Dendritic cell treated with granulocyte-macrophage colony-stimulating factor and Interleukin-4, amounts not matched to agents 40 ng/mL and 50 ng/mL, for 4 days (primary cell): ENCODE measurements around the gene USE1.
A peak's percentile ranks its signal among the peaks of the same experiment; 100 is the strongest.

ENCODE experiments used
- H3K27ac Mint-ChIP-seq: one replicate; pipeline ENCODE4 v1.8.0; 2022; ENCODE audit warnings: mild to moderate bottlenecking, mixed read lengths
- H3K27me3 Mint-ChIP-seq: one replicate; pipeline ENCODE4 v1.8.0; 2022; ENCODE audit warnings: mild to moderate bottlenecking, mixed read lengths
- H3K36me3 Mint-ChIP-seq: one replicate; pipeline ENCODE4 v1.8.0; 2022; ENCODE audit warnings: low read depth, mixed read lengths
- H3K4me1 Mint-ChIP-seq: one replicate; pipeline ENCODE4 v1.8.0; 2022; ENCODE audit warnings: low read depth, mixed read lengths
- H3K4me3 Mint-ChIP-seq: one replicate; pipeline ENCODE4 v1.8.0; 2022; ENCODE audit warnings: mild to moderate bottlenecking, moderate library complexity, mixed read lengths
- H3K9me3 Mint-ChIP-seq: one replicate; pipeline ENCODE4 v1.8.0; 2022; ENCODE audit warnings: mixed read lengths
- intact Hi-C: fragments of 100-400 bp; cut with micrococcal nuclease; formaldehyde crosslinking; loops from one replicate; pipeline ENCODE4 v1.15.0; 2022

USE1 gene

GRCh38 chr19:17235300-17235970 is 20.3 kb downstream of the USE1 start:
- Mint-ChIP-seq H3K4me1 (peaks cover 35% of the 10 kb centered on the region), H3K27ac (peak overlapping the region; percentile 30), H3K9me3 (no peaks in the 10 kb centered on the region), H3K4me3 (peak overlapping the region; percentile 78), H3K27me3 (no peaks in the 10 kb centered on the region), H3K36me3 (peaks cover 52% of the 10 kb centered on the region)
- intact Hi-C loops = no loop called here

DNA sequence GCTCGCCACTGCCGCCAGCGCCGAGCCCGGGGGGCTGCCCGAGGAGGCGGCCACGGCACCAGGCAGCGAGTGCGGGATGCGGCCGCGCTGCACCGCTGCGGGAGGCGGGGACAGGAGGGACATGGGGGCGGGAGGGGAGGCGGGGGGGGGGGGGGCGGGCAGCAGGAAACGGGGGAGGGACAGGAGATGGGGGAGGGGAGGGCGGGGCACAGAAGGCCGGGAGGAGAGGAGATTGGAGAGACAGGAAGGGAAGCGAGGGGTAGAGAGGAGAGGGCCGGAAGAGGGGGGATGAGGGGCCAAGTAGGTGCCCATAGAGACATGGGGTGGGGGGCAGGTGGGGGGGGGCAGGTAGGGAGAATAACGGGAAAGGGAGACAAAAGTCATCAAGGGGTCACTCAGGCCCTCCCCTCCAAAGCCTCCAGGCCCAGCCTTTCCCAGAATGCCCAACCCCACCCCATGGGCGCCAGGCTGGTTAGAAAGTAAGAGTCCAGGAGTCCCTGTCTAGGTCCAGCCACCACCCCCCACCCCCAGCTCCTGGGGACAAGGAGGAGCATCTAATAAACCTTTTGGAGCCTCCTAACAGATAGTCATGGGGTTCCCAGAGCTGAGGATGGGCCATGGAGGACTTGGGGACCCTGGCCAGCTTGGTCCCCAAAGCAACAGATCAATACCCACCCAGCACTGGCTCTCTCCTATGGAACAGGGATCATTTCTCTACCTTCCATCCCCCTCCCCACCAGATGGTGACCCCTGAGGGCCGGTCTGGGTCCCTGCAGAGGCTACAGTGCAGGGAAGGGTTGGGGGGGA is 21.0 kb downstream of the USE1 start:
- intact Hi-C loops = no loop called here
- Mint-ChIP-seq H3K27me3 (no peaks in the 10 kb centered on the region), H3K4me3 (peak overlapping the region; percentile 78), H3K36me3 (peaks cover 52% of the 10 kb centered on the region), H3K9me3 (no peaks in the 10 kb centered on the region), H3K4me1 (peaks cover 35% of the 10 kb centered on the region), H3K27ac (peak overlapping the region; percentile 30)

- intact Hi-C loops = no loop called here
- no peak overlapping the region for H3K27ac Mint-ChIP-seq
These were observed 21.8 kb downstream of the USE1 start for GRCh38 chr19:17236811-17237543.

DNA sequence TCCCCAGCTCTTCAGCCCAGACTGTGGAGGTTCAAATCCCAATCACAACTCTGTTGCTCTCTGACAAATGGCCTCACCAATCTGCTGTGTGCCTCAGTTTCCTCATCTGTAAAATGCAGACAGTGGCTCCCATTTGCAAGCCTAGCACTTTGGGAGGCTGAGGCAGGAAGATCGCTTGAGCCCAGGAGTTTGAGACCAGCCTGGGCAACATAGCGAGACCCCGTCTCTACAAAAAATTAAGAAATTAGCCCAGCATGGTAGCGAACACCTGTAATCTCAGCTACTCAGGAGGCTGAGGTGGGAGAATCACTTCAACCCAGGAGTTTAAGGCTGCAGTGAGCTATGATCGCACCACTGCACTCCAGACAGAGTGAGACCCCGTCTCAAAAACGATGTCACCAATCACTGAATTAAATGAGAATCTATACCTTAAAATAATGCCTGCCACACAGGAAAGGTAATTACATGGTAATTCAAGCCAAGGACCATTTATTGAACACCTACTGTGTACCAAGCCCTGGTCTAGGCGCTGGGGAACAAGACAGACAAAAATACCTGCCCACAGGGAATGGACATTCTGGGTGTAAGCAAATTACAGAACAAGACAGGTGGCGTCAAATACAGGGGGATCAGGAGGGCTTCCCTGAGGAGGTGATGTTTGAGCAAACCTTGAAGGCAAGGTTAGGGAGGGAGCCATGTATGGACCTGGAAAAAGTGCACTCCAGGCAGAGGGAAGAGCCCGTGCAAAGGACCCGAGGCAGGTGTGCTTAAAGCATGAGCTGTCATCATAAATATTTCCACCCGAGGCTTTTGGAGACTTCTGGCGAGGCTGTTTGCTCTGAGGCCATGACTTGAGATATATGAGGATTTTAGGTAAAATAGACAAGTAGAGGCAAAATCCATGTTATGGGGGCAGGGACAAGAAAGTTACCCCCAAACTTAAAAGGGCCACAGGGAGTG is 22.9 kb downstream of the USE1 start:
- Mint-ChIP-seq H3K36me3 (peaks cover 38% of the 10 kb centered on the region), H3K27ac (no peak overlapping the region), H3K27me3 (no peaks in the 10 kb centered on the region), H3K4me3 (no peak overlapping the region), H3K4me1 (peaks cover 38% of the 10 kb centered on the region), H3K9me3 (no peaks in the 10 kb centered on the region)
- intact Hi-C loops = no loop called here

More at GRCh38 chr19:17236811-17237543, 21.8 kb downstream of the USE1 start:
- H3K4me1 Mint-ChIP-seq = peaks cover 35% of the 10 kb centered on the region
- no peak overlapping the region for H3K4me3 Mint-ChIP-seq
- H3K36me3 Mint-ChIP-seq = peaks cover 48% of the 10 kb centered on the region
- H3K27me3 Mint-ChIP-seq = no peaks in the 10 kb centered on the region
- H3K9me3 Mint-ChIP-seq = no peaks in the 10 kb centered on the region

- no peak overlapping the region for H3K27ac Mint-ChIP-seq
- H3K4me3 Mint-ChIP-seq = no peak overlapping the region
- intact Hi-C loops = no loop called here
- H3K27me3 Mint-ChIP-seq = peaks cover 3% of the 10 kb centered on the region
- no peaks in the 10 kb centered on the region for H3K9me3 Mint-ChIP-seq
- peaks cover 30% of the 10 kb centered on the region for H3K36me3 Mint-ChIP-seq
- peaks cover 42% of the 10 kb centered on the region for H3K4me1 Mint-ChIP-seq
These were observed 25.1 kb downstream of the USE1 start for GRCh38 chr19:17240062-17240752.

DNA sequence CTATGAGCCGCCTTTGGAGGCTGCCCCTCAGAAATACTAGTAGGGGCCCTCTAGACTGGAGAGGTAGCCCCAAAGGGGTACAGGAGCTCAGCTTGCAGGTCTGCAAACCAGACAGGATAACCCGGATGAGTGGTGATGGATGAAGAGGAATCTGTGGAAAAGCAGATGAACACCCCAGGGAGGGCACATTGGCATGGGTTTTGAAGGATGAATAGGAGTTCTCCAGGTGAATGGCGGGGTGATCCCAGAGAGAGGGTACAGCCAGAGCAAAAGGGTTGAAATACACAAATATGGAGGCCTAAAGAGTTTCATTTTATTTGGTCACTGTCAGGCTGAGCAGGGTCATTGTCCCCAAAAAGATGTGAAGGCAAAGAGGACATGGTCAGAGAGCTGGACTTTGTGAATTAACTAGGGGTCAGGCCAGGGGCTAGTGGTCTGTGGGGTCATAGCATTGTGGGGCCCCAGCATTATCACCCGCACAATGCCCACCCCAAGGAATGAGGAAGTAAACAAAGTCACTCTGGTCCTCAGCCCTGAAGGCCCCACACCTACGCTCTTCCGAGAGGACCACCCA is 25.8 kb downstream of the USE1 start:
- Mint-ChIP-seq H3K27ac (no peak overlapping the region), H3K36me3 (peaks cover 31% of the 10 kb centered on the region), H3K4me3 (no peak overlapping the region), H3K9me3 (no peaks in the 10 kb centered on the region), H3K4me1 (peaks cover 38% of the 10 kb centered on the region), H3K27me3 (peaks cover 3% of the 10 kb centered on the region)
- intact Hi-C loops = no loop called here

GRCh38 chr19:17242431-17243208 is 27.5 kb downstream of the USE1 start:
- peaks cover 8% of the 10 kb centered on the region for H3K27me3 Mint-ChIP-seq
- no peaks in the 10 kb centered on the region for H3K9me3 Mint-ChIP-seq
- intact Hi-C loops = no loop called here
- peak overlapping the region; percentile 9 for H3K27ac Mint-ChIP-seq
- peaks cover 34% of the 10 kb centered on the region for H3K36me3 Mint-ChIP-seq
- peaks cover 40% of the 10 kb centered on the region for H3K4me1 Mint-ChIP-seq
- no peak overlapping the region for H3K4me3 Mint-ChIP-seq

GRCh38 chr19:17243211-17243829 is 28.2 kb downstream of the USE1 start:
- Mint-ChIP-seq H3K9me3 (no peaks in the 10 kb centered on the region), H3K27ac (peak overlapping the region; percentile 9), H3K4me3 (peak overlapping the region; percentile 89), H3K4me1 (peaks cover 39% of the 10 kb centered on the region), H3K36me3 (peaks cover 27% of the 10 kb centered on the region), H3K27me3 (peaks cover 8% of the 10 kb centered on the region)
- intact Hi-C loops = no loop called here

DNA sequence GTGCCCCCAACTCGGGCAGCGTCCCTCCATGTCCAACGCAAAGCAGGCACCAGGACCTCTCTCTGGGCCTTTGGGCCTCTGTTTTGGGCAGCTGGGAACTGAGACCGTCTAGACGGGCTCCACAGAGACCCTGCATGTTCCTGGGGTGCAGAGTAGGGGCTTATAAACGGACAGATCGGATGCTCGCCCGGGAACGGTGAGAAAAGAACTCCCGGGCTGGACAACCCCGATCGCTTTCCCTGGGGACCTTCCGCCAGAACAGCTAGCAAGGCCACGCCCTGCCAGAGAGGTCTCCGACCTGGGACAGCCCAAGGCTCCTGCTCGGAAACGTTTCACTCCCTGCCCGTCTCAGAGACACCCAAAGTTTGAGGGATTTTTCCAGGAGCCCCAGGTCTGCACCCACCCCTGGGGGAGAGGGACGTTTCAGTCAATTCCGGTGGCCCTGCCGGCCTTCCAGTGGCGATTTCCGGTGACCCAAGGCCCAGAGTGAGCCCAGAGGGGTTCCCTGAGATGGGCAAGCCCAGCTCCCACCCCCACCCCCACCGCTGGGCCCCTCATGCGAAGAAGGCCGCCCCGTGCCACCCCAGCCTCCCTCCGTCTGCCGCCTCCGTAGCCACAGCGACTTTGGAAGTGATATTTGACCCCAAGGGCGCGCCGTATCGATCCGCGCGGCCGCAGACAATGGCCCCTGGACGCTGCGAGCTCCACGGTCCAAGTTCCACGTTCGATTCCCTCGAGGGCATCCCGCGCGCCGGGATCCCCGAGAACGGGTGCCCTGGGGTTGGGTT is 28.9 kb downstream of the USE1 start:
- intact Hi-C loops = no loop called here
- H3K27me3 Mint-ChIP-seq = peaks cover 8% of the 10 kb centered on the region
- H3K27ac Mint-ChIP-seq = peak overlapping the region; percentile 81
- H3K4me3 Mint-ChIP-seq = peak overlapping the region; percentile 89
- H3K9me3 Mint-ChIP-seq = no peaks in the 10 kb centered on the region
- peaks cover 39% of the 10 kb centered on the region for H3K4me1 Mint-ChIP-seq
- H3K36me3 Mint-ChIP-seq = peaks cover 23% of the 10 kb centered on the region

- Mint-ChIP-seq H3K27ac (peak overlapping the region; percentile 81), H3K4me1 (peaks cover 39% of the 10 kb centered on the region), H3K9me3 (no peaks in the 10 kb centered on the region), H3K27me3 (peaks cover 8% of the 10 kb centered on the region), H3K4me3 (peak overlapping the region; percentile 89), H3K36me3 (peaks cover 22% of the 10 kb centered on the region)
- intact Hi-C loops = no loop called here
These were observed 29.7 kb downstream of the USE1 start for GRCh38 chr19:17244618-17245534.
